Fibroblast of skin of right biceps (primary cell): ENCODE measurements around the gene ARHGAP28.
A peak's percentile ranks its signal among the peaks of the same experiment; 100 is the strongest.
"Not testable (repeated sequence)": the region's sequence is repeated elsewhere in the genome, so short reads cannot be mapped to it uniquely, and the experiment has no call there.

Experiments
- DNase-seq: peaks from one replicate; pipeline ENCODE4 v3.0.0-alpha.2; 2013

Gene ARHGAP28

GRCh38 chr18:6775702-6776101, 46.2 kb downstream of the ARHGAP28 start:
- DNase-seq = no peak

GRCh38 chr18:6776188-6776587, 46.7 kb downstream of the ARHGAP28 start:
- peak; percentile 96 for DNase-seq

- no peak for DNase-seq
These were observed 48.0 kb downstream of the ARHGAP28 start for GRCh38 chr18:6777509-6777908.

- DNase-seq = no peak
These were observed 49.1 kb downstream of the ARHGAP28 start for GRCh38 chr18:6778459-6779247.

GRCh38 chr18:6781142-6781714, 51.7 kb downstream of the ARHGAP28 start:
- no peak for DNase-seq

DNA sequence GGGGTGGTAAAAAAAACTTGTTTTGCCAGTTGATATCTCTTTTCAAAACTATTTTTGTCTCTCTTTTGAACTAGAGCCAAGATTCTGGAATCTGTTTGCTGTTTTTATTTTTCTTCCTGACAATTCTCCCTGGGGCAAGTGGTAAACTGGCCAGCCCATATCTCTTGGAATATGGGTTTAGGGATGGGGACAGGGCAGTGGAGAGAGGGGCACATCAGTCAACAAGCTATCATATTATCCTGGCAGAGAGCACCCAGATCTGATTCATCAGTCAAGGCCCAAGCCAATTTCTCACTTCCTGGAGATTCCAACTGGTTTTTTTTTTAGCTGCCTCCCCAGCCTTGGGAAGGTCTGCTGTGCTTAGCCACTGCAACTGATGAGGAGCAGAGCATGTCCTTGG, 52.3 kb downstream of the ARHGAP28 start:
- peak; percentile 79 for DNase-seq

DNA sequence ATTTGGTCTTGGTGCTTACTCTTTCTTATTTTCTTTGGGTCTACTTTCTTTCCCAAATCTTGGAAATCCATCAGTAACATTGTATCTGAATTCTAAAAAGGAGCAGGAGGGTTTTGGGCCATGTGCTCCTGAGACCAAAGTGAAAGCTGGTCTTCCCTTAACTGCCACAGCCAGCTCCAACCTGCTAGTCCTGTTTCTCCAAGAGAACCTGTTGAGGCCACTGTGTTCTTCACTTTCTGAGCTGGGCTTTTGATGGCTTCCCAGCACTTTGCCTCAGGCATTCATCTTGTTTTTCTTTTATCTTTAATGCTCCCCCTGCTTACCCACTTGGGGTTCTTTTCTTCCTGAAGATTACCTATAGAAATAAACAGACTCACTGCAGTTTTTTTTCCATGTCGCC, 53.3 kb downstream of the ARHGAP28 start:
- no peak for DNase-seq

DNA sequence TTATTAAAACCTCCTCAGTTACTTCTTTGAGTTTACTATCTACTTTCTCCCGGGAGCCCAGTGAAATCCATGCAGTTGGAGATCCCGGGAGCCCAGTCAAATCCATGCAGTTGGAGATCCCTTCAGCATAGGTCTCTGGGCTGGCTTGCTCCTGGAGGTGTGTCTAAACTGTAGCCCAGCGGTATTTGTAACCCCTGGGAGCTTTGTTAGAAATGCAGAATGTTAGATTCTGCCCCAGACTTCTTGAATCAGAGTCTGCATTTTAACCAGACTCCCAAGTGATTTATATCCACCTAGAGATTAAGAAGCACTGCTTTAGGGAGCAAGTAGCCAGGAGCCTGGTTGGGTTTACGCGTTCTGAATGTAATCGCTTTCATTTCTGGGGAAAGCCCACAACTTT, 54.5 kb downstream of the ARHGAP28 start:
- no peak for DNase-seq

DNA sequence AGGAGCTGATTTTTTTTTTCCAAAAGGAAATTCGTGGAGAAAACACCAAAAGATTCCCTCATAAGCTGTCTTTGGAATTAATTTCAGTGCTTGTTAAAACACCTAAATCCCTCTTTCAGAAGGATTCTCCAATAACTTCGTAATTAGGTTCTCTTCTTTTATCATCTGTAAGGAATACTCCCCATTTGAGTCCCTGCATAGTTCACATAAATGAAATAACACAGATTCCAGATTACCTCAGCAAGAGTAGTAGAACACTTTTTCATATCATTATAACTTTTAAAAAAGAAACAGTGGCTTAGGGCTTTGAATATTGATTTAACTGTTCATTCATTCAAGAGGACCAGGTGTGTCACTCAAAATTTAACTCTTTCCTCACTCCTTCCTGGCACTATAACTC, 55.5 kb downstream of the ARHGAP28 start:
- DNase-seq = peak; percentile 51

DNA sequence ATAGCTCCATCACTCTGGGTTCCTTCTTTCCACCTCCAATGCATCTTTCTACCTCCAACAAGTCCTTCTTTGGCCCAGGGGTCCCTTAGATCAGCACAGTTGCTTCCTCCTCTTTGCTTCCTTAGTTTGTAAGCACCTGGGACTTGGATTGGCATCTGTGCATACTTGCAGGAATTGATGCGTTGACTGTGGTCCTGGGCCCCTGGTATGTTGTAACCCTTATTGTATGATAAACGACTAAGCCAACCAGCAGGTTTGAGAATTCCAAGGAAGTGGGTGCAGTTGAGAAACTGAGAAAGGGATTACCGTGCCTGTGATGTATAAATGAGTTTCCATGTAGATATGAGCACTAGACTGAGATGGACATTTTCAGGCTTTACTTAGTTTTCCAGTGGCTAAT, 55.9 kb downstream of the ARHGAP28 start:
- DNase-seq = no peak

GRCh38 chr18:6792391-6792790, 62.9 kb downstream of the ARHGAP28 start:
- peak; percentile 15 for DNase-seq

GRCh38 chr18:6793455-6793854, 63.9 kb downstream of the ARHGAP28 start:
- no peak for DNase-seq

- DNase-seq = no peak
These were observed 64.5 kb downstream of the ARHGAP28 start for GRCh38 chr18:6793986-6794385.

DNA sequence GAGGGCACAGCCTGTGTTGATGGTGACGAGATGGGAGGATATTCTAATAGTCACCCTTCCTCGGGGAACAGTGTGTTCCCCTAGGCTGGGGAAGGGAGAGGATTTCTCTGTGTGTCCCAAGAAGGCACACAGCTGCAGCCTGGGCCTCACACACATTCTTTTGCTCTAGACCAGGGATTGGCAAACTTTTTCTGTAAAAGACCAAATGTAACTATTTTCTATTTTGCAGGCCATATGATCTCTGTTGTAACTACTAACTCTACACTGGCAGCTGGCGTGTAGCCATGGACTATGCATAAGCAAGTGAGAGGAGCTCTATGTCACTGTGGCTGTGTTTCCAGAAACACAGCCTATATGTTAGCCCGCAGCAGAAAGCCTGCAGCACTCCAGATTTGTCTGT, 65.8 kb downstream of the ARHGAP28 start:
- DNase-seq = peak; percentile 63

DNA sequence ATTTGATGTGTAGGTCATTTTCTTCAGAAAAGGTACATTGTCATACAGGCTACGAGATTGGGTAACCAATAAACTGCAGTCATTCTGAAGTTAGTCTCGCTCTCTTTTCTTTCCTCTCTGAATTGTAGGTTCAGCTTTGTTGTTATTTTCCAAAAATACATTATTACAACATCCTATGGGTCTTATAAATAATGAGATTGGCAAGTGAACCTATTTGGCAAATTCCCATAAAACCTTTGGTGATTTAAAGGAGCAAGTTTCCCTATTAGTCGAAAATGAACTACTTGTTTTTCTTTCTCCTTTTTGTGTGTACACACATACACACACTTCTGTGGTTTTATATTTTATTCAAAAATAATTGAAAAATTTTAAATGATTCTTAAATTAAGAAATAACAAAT, 67.0 kb downstream of the ARHGAP28 start:
- no peak for DNase-seq

DNA sequence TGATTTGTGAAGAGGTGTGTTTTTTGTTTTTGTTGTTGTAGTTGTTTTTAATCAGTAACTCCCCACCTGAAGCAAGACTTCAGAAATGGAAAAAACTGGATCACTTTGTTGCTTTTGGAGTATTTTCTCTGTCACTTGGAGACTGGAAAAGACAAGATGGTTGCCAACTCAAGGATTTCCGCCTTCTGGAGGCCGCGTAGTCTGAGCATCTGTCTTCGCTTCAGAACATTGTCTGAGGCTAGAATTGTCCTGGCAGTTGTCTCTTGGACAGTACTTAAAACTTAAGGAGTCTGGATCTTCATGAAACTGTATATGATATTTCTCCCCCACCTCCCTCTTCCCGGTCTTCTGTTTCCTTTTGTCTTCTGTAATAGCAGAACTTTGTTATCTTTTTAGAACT, 67.7 kb downstream of the ARHGAP28 start:
- no peak for DNase-seq

GRCh38 chr18:6798896-6799295, 69.4 kb downstream of the ARHGAP28 start:
- DNase-seq = no peak

GRCh38 chr18:6800309-6800708, 70.8 kb downstream of the ARHGAP28 start:
- DNase-seq = not testable (repeated sequence)

DNA sequence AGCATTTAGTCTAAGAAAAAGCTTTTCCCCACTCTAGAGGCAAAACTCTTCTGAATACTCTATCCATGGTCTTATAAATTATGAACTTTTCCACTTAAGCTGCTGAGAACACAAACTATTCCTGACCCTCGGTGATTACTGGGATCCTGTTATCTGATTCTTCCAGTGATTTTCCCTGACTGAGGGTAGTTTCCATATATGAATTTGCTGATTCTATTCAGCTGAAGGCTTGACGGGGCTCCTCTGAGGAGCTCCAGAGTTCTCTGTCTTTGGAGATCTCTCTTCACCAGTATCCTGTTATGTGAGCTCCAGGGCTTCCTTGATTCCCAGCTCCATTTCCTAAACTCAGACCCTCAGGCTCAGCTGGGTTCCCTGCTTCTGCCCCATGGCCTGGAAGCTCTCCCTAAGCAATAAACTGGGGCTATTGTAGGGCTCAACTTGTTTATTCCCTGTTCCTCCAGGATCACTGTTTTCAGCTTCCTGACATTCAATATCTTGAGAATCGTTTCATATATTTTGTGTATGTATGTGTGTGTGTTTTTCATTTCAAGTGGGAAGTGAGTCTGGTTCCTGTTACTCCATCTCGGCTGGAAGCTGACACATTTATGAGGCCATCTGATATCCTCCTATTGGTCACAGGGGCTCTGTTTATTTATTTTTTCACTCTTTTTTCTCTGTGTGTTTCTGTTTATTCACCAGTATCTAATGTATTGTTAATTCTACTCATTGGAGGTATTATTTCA, 78.2 kb downstream of the ARHGAP28 start:
- peak; percentile 19 for DNase-seq

DNA sequence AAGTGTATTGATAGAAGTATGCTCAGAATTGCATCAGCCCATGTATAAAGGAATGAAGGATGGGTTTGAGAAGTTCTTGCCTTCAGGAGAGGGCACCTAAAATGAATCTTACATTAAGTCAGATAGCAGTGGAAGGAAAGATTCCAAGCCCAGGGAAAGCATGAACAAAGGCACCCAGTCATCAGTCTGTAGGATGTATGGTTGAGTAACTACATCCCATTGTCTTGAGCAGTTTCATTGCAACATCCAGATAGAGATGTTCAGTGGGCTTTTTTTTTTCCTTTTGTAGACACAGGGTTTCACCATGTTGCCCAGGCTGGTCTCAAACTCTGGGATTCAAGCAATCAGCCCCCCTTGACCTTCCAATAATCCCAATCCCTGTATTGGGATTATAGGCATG, 80.7 kb downstream of the ARHGAP28 start:
- peak; percentile 23 for DNase-seq

DNA sequence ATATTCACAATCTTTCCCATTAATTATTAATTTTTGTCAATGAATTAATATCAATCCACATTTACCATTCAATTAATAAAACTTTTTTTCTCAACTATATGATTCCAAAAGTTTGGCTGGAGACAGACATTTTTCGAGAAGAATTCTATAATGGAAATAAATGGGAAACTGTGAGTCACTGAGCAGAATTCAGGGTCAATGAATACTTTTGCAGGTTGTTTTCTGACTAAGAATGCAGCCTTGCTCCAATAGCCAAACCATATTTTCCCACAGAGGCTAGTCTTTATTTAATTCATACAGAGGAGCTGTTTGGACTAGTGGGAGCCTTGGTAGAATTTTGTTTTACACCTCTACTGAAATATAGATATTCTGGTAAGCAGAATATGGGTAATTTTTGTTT, 82.3 kb downstream of the ARHGAP28 start:
- DNase-seq = peak; percentile 54

GRCh38 chr18:6814882-6815425, 85.4 kb downstream of the ARHGAP28 start:
- DNase-seq = no peak

DNA sequence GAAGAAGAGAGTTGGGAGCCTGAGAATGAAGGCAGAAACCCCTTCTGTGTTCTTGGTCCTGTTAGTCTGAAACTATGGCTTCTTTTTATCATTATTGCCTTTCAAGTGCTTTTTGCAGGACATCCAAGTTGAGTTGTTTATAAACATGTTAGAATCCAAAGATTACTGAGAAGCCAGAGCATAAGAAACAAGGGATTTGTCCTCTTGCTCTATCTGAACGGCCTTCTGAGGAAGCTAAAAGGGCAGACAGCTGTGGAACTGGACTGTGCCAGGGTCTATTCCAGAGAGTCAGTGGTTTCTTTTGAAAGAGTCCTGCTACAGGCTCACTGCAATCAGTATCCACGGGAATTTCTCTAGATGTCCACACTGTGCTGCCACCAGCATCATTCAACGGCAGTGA, 86.6 kb downstream of the ARHGAP28 start:
- no peak for DNase-seq

GRCh38 chr18:6819332-6819731, 89.8 kb downstream of the ARHGAP28 start:
- no peak for DNase-seq
